DOHH2 (cell line): Measurements from ENCODE around the gene PDE4B.
"Not testable (repeated sequence)": the region's sequence is repeated elsewhere in the genome, so short reads cannot be mapped to it uniquely, and the experiment has no call there.

Experiments
- H3F3A ChIP-seq: fragments of 200-600 bp; sonication (generic), shearing (Covaris generic); 2 replicates; pipeline ENCODE4 v1.6.0; 2016; ENCODE audit warnings: antibody characterized with exemption, mild to moderate bottlenecking; ENCODE audit not compliant: control insufficient read depth, insufficient read depth
- H3K27ac ChIP-seq: fragments of 200-600 bp; sonication (generic); 2 replicates; pipeline ENCODE4 v1.5.1; 2014; ENCODE audit warnings: low read depth, mild to moderate bottlenecking, low read length, moderate library complexity
- H3K27me3 ChIP-seq: fragments of 200-600 bp; sonication (generic); 2 replicates; pipeline ENCODE4 v1.6.1; 2014; ENCODE audit warnings: mild to moderate bottlenecking, low read length, mixed read lengths; ENCODE audit not compliant: control insufficient read depth
- H3K36me3 ChIP-seq: fragments of 200-600 bp; sonication (generic); 2 replicates; pipeline ENCODE4 v1.6.1; 2014; ENCODE audit warnings: mild to moderate bottlenecking, low read length, moderate library complexity, mixed read lengths; ENCODE audit not compliant: control insufficient read depth
- H3K4me1 ChIP-seq: fragments of 200-600 bp; sonication (generic); 2 replicates; pipeline ENCODE4 v1.6.1; 2014; ENCODE audit warnings: mild to moderate bottlenecking, low read length, mixed read lengths; ENCODE audit not compliant: control insufficient read depth
- H3K4me2 ChIP-seq: fragments of 200-600 bp; sonication (generic); 2 replicates; pipeline ENCODE4 v1.6.0; 2014; ENCODE audit warnings: mild to moderate bottlenecking, low read length, moderate library complexity
- H3K4me3 ChIP-seq: fragments of 200-600 bp; sonication (generic); 2 replicates; pipeline ENCODE4 v1.5.1; 2014; ENCODE audit warnings: mild to moderate bottlenecking, low read length, mixed read lengths
- H3K79me2 ChIP-seq: fragments of 200-600 bp; sonication (generic); 2 replicates; pipeline ENCODE4 v1.6.1; 2014; ENCODE audit warnings: mild to moderate bottlenecking, low read length, mixed read lengths; ENCODE audit not compliant: control insufficient read depth
- H3K9me2 ChIP-seq: fragments of 200-600 bp; sonication (generic); replicated peaks from 2 replicates; pipeline ENCODE4 v1.6.1; 2014; ENCODE audit warnings: mild to moderate bottlenecking, low read length, mixed read lengths; ENCODE audit not compliant: control insufficient read depth
- H3K9me3 ChIP-seq: fragments of 200-600 bp; sonication (generic); 2 replicates; pipeline ENCODE4 v1.6.1; 2014; ENCODE audit warnings: antibody characterized with exemption, low read length, mixed read lengths; ENCODE audit not compliant: control insufficient read depth, insufficient read depth
- H4K20me1 ChIP-seq: fragments of 200-600 bp; sonication (generic); 2 replicates; pipeline ENCODE4 v1.6.0; 2014; ENCODE audit warnings: low read depth, mild to moderate bottlenecking, antibody characterized with exemption, low read length, moderate library complexity; ENCODE audit not compliant: control insufficient read depth, insufficient read depth
- EZH2phosphoT487 ChIP-seq: fragments of 200-600 bp; sonication (generic); IDR thresholded peaks from 2 replicates; pipeline ENCODE4 v1.6.1; 2017; ENCODE audit warnings: borderline replicate concordance, mild to moderate bottlenecking, antibody characterized with exemption, low read length, moderate library complexity, mixed read lengths
- TF ChIP-seq, protein P1 (sequence below): fragments of 200-600 bp; sonication (generic); IDR thresholded peaks from one replicate; pipeline ENCODE4 v1.5.1; 2014; ENCODE audit warnings: antibody characterized with exemption, mild to moderate bottlenecking, low read depth, low read length; ENCODE audit not compliant: poor library complexity, severe bottlenecking

PDE4B gene

DNA sequence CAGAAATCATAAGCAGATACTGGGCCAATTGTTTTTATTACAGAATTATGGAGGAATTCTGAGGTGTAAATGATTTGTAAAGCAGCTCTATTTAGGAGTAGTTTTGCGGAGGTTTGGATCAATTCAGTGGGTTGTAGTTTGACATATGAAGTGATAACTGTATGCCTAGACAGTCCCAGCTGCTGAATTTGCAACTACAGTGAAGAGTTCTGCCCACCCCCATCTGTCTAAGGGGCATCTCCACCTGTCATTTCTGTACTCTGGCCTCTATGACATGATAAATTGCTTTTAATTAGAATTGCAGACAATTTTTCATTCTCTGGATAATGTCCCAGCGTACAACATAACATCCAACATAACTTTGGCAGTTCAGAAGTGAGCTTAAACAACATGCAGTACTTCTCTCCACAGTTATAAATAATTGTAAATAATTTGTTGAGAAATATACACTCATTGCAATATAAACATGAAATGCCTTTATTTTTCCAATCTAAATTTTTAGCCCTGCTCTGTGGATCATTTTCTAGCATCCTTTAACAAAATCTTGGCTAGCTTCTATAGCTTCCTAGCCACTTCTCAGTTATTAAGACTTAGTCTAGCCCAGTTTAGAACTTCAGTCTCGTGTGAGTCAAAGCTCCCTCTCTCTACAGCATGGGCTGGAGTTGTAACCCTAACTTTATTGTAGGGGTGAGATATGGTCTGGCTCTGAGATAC lies 52.3 kb downstream of the PDE4B start:
- Histone ChIP-seq H3K79me2 (no peaks in the 10 kb centered on the region), H3K9me2 (no peaks in the 10 kb centered on the region), H3K9me3 (no peaks in the 10 kb centered on the region), H4K20me1 (no peaks in the 10 kb centered on the region), H3K36me3 (no peaks in the 10 kb centered on the region), H3K4me2 (no peak overlapping the region), H3K4me1 (no peaks in the 10 kb centered on the region), H3F3A (no peaks in the 10 kb centered on the region), H3K27me3 (no peaks in the 10 kb centered on the region), H3K4me3 (no peak overlapping the region), H3K27ac (no peak overlapping the region)
- TF ChIP-seq, protein P1, sequence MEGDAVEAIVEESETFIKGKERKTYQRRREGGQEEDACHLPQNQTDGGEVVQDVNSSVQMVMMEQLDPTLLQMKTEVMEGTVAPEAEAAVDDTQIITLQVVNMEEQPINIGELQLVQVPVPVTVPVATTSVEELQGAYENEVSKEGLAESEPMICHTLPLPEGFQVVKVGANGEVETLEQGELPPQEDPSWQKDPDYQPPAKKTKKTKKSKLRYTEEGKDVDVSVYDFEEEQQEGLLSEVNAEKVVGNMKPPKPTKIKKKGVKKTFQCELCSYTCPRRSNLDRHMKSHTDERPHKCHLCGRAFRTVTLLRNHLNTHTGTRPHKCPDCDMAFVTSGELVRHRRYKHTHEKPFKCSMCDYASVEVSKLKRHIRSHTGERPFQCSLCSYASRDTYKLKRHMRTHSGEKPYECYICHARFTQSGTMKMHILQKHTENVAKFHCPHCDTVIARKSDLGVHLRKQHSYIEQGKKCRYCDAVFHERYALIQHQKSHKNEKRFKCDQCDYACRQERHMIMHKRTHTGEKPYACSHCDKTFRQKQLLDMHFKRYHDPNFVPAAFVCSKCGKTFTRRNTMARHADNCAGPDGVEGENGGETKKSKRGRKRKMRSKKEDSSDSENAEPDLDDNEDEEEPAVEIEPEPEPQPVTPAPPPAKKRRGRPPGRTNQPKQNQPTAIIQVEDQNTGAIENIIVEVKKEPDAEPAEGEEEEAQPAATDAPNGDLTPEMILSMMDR: no peak
- no peak for TF ChIP-seq EZH2phosphoT487

DNA sequence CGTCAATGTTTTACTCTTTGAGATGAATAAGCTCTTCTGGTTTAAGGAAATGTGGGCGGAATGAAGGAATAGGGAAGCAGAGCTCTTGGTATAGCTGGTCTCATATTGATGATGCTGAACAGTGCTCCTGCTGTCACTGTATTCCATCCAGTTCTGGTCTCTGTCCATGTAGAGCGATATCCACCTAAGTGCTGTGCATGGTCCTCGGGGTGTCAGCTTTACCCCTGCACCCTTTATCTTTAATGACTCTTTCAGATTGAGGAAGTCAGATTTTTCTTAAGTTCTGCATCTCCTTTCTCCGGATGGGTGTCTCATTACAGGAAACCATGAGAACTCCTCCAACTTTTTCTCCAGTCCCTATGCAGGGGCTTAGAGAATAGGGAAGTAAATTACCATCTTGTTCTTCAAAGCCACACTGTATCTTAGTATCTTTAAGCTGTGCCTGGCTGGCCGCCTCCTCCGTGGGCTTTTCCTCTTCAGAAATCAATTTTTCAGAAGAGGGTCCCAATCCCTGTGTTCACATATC lies 52.9 kb downstream of the PDE4B start:
- Histone ChIP-seq H3K27ac (no peak overlapping the region), H3K4me2 (no peak overlapping the region), H3K9me2 (no peaks in the 10 kb centered on the region), H3K9me3 (no peaks in the 10 kb centered on the region), H3F3A (no peaks in the 10 kb centered on the region), H3K36me3 (no peaks in the 10 kb centered on the region), H3K79me2 (no peaks in the 10 kb centered on the region), H3K27me3 (no peaks in the 10 kb centered on the region), H3K4me3 (no peak overlapping the region), H4K20me1 (no peaks in the 10 kb centered on the region), H3K4me1 (no peaks in the 10 kb centered on the region)
- no peak for TF ChIP-seq EZH2phosphoT487

DNA sequence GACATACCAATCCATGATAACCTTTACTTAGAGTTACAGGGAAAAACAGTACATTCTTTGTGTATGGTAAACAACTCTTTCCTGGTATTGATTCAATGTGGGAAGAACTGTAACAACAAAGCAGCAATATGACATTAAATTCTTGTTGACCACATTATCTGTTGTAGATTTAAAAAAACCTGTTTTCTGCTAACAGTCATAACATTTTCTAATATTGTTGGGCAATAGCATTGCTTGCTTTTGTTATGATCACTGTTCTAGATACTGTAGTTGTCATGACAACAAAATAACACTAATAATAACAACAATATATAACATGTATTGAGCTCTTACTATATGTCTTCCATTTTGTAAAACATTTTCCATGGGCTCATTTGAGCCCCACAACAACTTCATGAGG lies 54.2 kb downstream of the PDE4B start:
- Histone ChIP-seq H3F3A (no peaks in the 10 kb centered on the region), H3K4me2 (no peak overlapping the region), H4K20me1 (no peaks in the 10 kb centered on the region), H3K36me3 (no peaks in the 10 kb centered on the region), H3K9me3 (no peaks in the 10 kb centered on the region), H3K27me3 (no peaks in the 10 kb centered on the region), H3K27ac (no peak overlapping the region), H3K79me2 (no peaks in the 10 kb centered on the region), H3K4me3 (no peak overlapping the region), H3K4me1 (no peaks in the 10 kb centered on the region), H3K9me2 (no peaks in the 10 kb centered on the region)
- TF ChIP-seq, protein P1: no peak
- TF ChIP-seq EZH2phosphoT487: no peak

DNA sequence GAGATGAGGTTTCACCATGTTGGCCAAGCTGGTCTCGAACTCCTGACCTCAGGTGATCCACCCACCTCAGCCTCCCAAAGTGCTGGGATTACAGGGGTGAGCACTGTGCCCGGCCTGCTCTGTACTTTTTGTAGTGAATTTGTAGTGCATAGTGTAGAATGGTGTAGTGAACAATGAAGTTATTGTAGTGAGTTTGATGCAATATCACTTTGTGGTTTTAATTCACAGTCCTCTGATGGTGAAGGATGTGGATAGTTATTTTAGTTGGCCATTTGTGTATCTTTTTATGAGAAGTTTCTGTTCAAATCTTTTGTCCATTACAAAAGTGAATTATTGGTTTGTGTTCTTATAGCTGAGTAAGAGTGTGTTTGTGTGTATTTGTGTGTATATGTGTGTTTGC lies 57.6 kb downstream of the PDE4B start:
- Histone ChIP-seq H3K9me2 (no peaks in the 10 kb centered on the region), H3K27me3 (no peaks in the 10 kb centered on the region), H3K27ac (no peak overlapping the region), H3K4me1 (no peaks in the 10 kb centered on the region), H3F3A (no peaks in the 10 kb centered on the region), H3K4me3 (no peak overlapping the region), H3K9me3 (no peaks in the 10 kb centered on the region), H3K79me2 (no peaks in the 10 kb centered on the region), H4K20me1 (no peaks in the 10 kb centered on the region), H3K4me2 (no peak overlapping the region), H3K36me3 (no peaks in the 10 kb centered on the region)
- TF ChIP-seq EZH2phosphoT487: no peak
- TF ChIP-seq, protein P1: no peak

DNA sequence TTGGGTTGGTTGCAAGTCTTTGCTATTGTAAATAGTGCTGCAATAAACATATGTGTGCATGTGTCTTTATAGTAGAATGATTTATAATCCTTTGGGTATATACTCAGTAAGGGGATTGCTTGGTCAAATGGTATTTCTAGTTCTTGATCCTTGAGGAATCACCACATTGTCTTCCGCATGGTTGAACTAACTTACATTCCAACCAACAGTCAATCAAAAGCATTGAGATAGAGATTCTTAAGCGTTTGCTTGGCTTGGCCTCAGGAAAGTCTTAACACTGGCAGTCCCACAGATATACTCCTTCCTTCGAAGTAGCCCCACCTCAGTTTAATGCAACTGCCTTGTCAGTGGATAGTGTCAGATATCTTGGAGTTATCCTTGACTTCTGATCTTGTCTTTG lies 63.9 kb downstream of the PDE4B start:
- not testable (repeated sequence) for H3K27ac ChIP-seq, H3K4me1 ChIP-seq, H3K9me3 ChIP-seq, H4K20me1 ChIP-seq, H3K27me3 ChIP-seq, H3K4me2 ChIP-seq, H3K9me2 ChIP-seq, H3K36me3 ChIP-seq, H3K79me2 ChIP-seq, H3K4me3 ChIP-seq, H3F3A ChIP-seq
